ENCODE measurements around the gene PDK2.
"Not testable (repeated sequence)": the region's sequence is repeated elsewhere in the genome, so short reads cannot be mapped to it uniquely, and the experiment has no call there.

Gene PDK2

GRCh38 chr17:50058296-50058953 lies 36.7 kb upstream of the PDK2 start:
- DNase-seq (ENCODE audit: low spot score): no peak

- no peak for DNase-seq (ENCODE audit: low spot score)
Observed at GRCh38 chr17:50059256-50059655, 35.9 kb upstream of the PDK2 start.

GRCh38 chr17:50059759-50060273 lies 35.3 kb upstream of the PDK2 start:
- DNase-seq (ENCODE audit: low spot score): no peak

- peak; percentile 54 for DNase-seq (ENCODE audit: low spot score)
Observed at GRCh38 chr17:50060951-50061712, 34.0 kb upstream of the PDK2 start.

- DNase-seq (ENCODE audit: low spot score): not testable (repeated sequence)
Observed at GRCh38 chr17:50061713-50062045, 33.5 kb upstream of the PDK2 start.

- no peak for DNase-seq (ENCODE audit: low spot score)
Observed at GRCh38 chr17:50062293-50063243, 32.6 kb upstream of the PDK2 start.

GRCh38 chr17:50063561-50064252 lies 31.4 kb upstream of the PDK2 start:
- DNase-seq (ENCODE audit: low spot score): no peak

- DNase-seq (ENCODE audit: low spot score): peak; percentile 43
Observed at GRCh38 chr17:50064253-50065001, 30.7 kb upstream of the PDK2 start.

- DNase-seq (ENCODE audit: low spot score): no peak
Observed at GRCh38 chr17:50065056-50065455, 30.1 kb upstream of the PDK2 start.

- no peak for DNase-seq (ENCODE audit: low spot score)
Observed at GRCh38 chr17:50066995-50067394, 28.2 kb upstream of the PDK2 start.

- DNase-seq (ENCODE audit: low spot score): no peak
Observed at GRCh38 chr17:50067996-50068395, 27.2 kb upstream of the PDK2 start.

GRCh38 chr17:50070908-50071680 lies 24.1 kb upstream of the PDK2 start:
- no peak for DNase-seq (ENCODE audit: low spot score)

GRCh38 chr17:50071692-50072091 lies 23.5 kb upstream of the PDK2 start:
- no peak for DNase-seq (ENCODE audit: low spot score)

GRCh38 chr17:50072130-50072529 lies 23.0 kb upstream of the PDK2 start:
- no peak for DNase-seq (ENCODE audit: low spot score)

- DNase-seq (ENCODE audit: low spot score): no peak
Observed at GRCh38 chr17:50072925-50073324, 22.2 kb upstream of the PDK2 start.

- no peak for DNase-seq (ENCODE audit: low spot score)
Observed at GRCh38 chr17:50074227-50074626, 20.9 kb upstream of the PDK2 start.

GRCh38 chr17:50075446-50076032 lies 19.6 kb upstream of the PDK2 start:
- no peak for DNase-seq (ENCODE audit: low spot score)

- DNase-seq (ENCODE audit: low spot score): no peak
Observed at GRCh38 chr17:50076221-50076590, 18.9 kb upstream of the PDK2 start.

- DNase-seq (ENCODE audit: low spot score): no peak
Observed at GRCh38 chr17:50076591-50077235, 18.4 kb upstream of the PDK2 start.

Measured in Ammon's horn (tissue), 1 donor.